ENCODE results near the gene KRTAP10-1. TPM values are rescaled to one million over a fixed set of nuclear protein-coding genes. Genes with fewer than 3 reads are reported as not detected.

The KRTAP10-1 gene
- total RNA-seq, 1 experiment from 2014 or later, result not detected

DNA sequence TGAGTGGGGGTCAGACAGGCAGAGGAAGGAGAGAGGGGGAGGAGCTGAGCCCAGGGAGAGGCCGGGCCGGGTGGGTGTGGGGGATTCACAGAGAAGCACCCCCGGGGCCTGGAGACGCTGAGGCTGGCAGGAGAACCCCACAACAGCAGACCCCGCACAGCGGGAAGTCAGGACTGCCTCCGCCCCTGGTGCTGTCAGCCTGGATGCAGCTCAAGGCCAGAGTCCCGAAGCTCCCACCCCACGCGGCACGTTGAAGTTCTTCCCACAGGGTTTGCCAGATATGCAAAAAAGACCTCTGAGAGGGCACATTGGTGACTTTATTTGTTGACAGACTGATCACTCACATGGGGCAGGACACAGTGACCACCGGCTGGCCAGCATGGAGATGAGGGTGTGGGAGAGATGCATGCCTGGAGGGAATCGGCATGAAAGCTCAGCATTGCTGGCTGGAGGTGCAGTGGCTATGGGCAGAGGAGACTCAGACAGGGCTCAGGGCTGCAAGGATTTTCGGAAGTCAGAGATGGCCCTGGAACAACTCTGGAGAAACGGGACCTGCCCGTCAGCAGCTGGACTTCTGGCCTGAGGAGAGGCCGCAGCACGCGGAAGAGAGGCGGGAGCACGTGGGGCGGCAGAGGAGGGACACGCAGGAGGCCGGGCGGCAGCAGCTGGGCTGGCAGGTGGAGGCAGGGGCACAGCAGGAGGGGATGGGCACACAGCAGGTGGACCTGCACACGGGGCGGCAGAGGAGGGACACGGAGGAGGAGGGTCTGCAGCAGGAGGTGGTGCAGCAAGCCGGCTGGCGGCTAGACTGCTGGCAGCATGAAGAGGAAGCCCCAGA is 17.7 kb upstream of the KRTAP10-1 start:
- no peak overlapping the region for H3K4me2 ChIP-seq (ENCODE audit: insufficient read depth, insufficient read length, low read length)
- H4K91ac ChIP-seq (ENCODE audit: insufficient read length, low read depth, low read length), result no peak overlapping the region
- no peak overlapping the region for H4K5ac ChIP-seq (ENCODE audit: insufficient read length, low read depth, low read length)
- no peaks in the 10 kb centered on the region for H3K36me3 Mint-ChIP-seq (ENCODE audit: insufficient read depth in 1 of 3, low read depth in 3 of 3)
- no peaks in the 10 kb centered on the region for H3K4me1 ChIP-seq (ENCODE audit: insufficient read depth, low read length)
- H2BK120ac ChIP-seq (ENCODE audit: low read depth, low read length, poor library complexity, severe bottlenecking), result no peak overlapping the region
- no peak overlapping the region for H3K18ac ChIP-seq (ENCODE audit: insufficient read length, low read depth, low read length)
- H2AFZ ChIP-seq (ENCODE audit: low read length), result no peak overlapping the region
- H3K23me2 ChIP-seq (ENCODE audit: insufficient read length, low read depth, low read length, poor library complexity, severe bottlenecking), result no peaks in the 10 kb centered on the region
- H3K79me2 ChIP-seq (ENCODE audit: insufficient read depth, low read length), result no peaks in the 10 kb centered on the region
- H3K9me3 Mint-ChIP-seq, result no peaks in the 10 kb centered on the region; a peak in 1 of 5 replicates
- peak overlapping the region in 2 of 3 experiments; percentile 62 to 85; a peak in 3 of 7 replicates for H3K27ac Mint-ChIP-seq
- H2BK12ac ChIP-seq (ENCODE audit: insufficient read length, low read depth, low read length), result no peak overlapping the region
- H3K79me1 ChIP-seq (ENCODE audit: insufficient read depth, low read depth, low read length, poor library complexity, severe bottlenecking), result no peaks in the 10 kb centered on the region
- no CpG with 5 or more reads among the region's 30 CpGs for WGBS (ENCODE audit: extremely low coverage, insufficient read length, low lambda C conversion rate)
- no peaks in the 10 kb centered on the region for H3K9me3 ChIP-seq (ENCODE audit: control insufficient read depth, low read depth, low read length)
- H3K27ac ChIP-seq (ENCODE audit: insufficient read length, low read depth, low read length), result no peak overlapping the region
- H3K4me3 Mint-ChIP-seq, result no peak overlapping the region
- no peak overlapping the region; the same call in 1 of the 2 replicates for H3K14ac ChIP-seq (ENCODE audit: insufficient read depth, low read length)
- no peak overlapping the region for H3K56ac ChIP-seq (ENCODE audit: insufficient read length, low read depth, low read length)
- no peak overlapping the region for H2BK15ac ChIP-seq (ENCODE audit: low read depth, low read length)
- no peak overlapping the region for H4K8ac ChIP-seq (replicated peaks; ENCODE audit: insufficient read length, low read depth, low read length)
- no peaks in the 10 kb centered on the region for H4K20me1 ChIP-seq (ENCODE audit: control insufficient read depth, insufficient read depth, insufficient read length)
- no peak overlapping the region for H2BK5ac ChIP-seq (ENCODE audit: insufficient read length, low read length)
- TF ChIP-seq, protein P1, sequence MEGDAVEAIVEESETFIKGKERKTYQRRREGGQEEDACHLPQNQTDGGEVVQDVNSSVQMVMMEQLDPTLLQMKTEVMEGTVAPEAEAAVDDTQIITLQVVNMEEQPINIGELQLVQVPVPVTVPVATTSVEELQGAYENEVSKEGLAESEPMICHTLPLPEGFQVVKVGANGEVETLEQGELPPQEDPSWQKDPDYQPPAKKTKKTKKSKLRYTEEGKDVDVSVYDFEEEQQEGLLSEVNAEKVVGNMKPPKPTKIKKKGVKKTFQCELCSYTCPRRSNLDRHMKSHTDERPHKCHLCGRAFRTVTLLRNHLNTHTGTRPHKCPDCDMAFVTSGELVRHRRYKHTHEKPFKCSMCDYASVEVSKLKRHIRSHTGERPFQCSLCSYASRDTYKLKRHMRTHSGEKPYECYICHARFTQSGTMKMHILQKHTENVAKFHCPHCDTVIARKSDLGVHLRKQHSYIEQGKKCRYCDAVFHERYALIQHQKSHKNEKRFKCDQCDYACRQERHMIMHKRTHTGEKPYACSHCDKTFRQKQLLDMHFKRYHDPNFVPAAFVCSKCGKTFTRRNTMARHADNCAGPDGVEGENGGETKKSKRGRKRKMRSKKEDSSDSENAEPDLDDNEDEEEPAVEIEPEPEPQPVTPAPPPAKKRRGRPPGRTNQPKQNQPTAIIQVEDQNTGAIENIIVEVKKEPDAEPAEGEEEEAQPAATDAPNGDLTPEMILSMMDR (conservative IDR thresholded peaks at IDR 0.05), result no peak
- H3K27me3 ChIP-seq (ENCODE audit: insufficient read depth, low read length), result no peaks in the 10 kb centered on the region
- no peak overlapping the region for H3K9ac ChIP-seq (ENCODE audit: extremely low read depth, insufficient read length, low read length)
- H3K23ac ChIP-seq (ENCODE audit: insufficient read length, low read depth, low read length), result no peak overlapping the region
- DNase-seq, result no peak
- no peak overlapping the region for H3K4ac ChIP-seq (ENCODE audit: low read depth, low read length)
- H2BK20ac ChIP-seq (ENCODE audit: low read depth, low read length, poor library complexity, severe bottlenecking), result no peak overlapping the region
- H3T11ph ChIP-seq (ENCODE audit: low read length), result no peak overlapping the region
- H3K4me1 Mint-ChIP-seq, result peaks cover 16 to 17% of the 10 kb centered on the region in 2 experiments
- H3K27me3 Mint-ChIP-seq (ENCODE audit: low read depth), result peaks cover 12% of the 10 kb centered on the region
- H2AK5ac ChIP-seq (ENCODE audit: insufficient read length, low read length), result no peak overlapping the region
